ENCODE data around the gene WSCD1.

Gene WSCD1

GRCh38 chr17:6110088-6110487 lies 39.9 kb downstream of the WSCD1 start:
- DNase-seq, result no peak

GRCh38 chr17:6110592-6110991 lies 40.4 kb downstream of the WSCD1 start:
- DNase-seq, result peak; percentile 36

- no peak for DNase-seq
These were observed 50.2 kb downstream of the WSCD1 start for GRCh38 chr17:6120351-6120750.

GRCh38 chr17:6124856-6125255 lies 54.7 kb downstream of the WSCD1 start:
- DNase-seq, result no peak

GRCh38 chr17:6126768-6127167 lies 56.6 kb downstream of the WSCD1 start:
- no peak for DNase-seq

GRCh38 chr17:6134721-6135120 lies 64.5 kb downstream of the WSCD1 start:
- DNase-seq, result no peak

- DNase-seq, result no peak
These were observed 65.1 kb downstream of the WSCD1 start for GRCh38 chr17:6135236-6135635.

GRCh38 chr17:6135996-6136395 lies 65.8 kb downstream of the WSCD1 start:
- no peak for DNase-seq

- no peak for DNase-seq
These were observed 67.7 kb downstream of the WSCD1 start for GRCh38 chr17:6137716-6138502.

GRCh38 chr17:6138761-6139446 lies 68.7 kb downstream of the WSCD1 start:
- DNase-seq, result no peak

- no peak for DNase-seq
These were observed 69.3 kb downstream of the WSCD1 start for GRCh38 chr17:6139447-6139832.

- no peak for DNase-seq
These were observed 70.0 kb downstream of the WSCD1 start for GRCh38 chr17:6140188-6140587.

- DNase-seq, result no peak
These were observed 70.7 kb downstream of the WSCD1 start for GRCh38 chr17:6140728-6141330.

GRCh38 chr17:6142701-6143100 lies 72.5 kb downstream of the WSCD1 start:
- no peak for DNase-seq

GRCh38 chr17:6145946-6146345 lies 75.8 kb downstream of the WSCD1 start:
- DNase-seq, result no peak

GRCh38 chr17:6147042-6147441 lies 76.9 kb downstream of the WSCD1 start:
- DNase-seq, result no peak

GRCh38 chr17:6153375-6153774 lies 83.2 kb downstream of the WSCD1 start:
- no peak for DNase-seq

GRCh38 chr17:6157716-6158115 lies 87.5 kb downstream of the WSCD1 start:
- no peak for DNase-seq

GRCh38 chr17:6159541-6160231 lies 89.5 kb downstream of the WSCD1 start:
- no peak for DNase-seq

- no peak for DNase-seq
These were observed 90.0 kb downstream of the WSCD1 start for GRCh38 chr17:6160232-6160555.

- no peak for DNase-seq
These were observed 91.0 kb downstream of the WSCD1 start for GRCh38 chr17:6160911-6161855.

- DNase-seq, result no peak
These were observed 92.0 kb downstream of the WSCD1 start for GRCh38 chr17:6162216-6162615.

- DNase-seq, result no peak
These were observed 92.7 kb downstream of the WSCD1 start for GRCh38 chr17:6162892-6163291.

All from activated CD4-positive, alpha-beta T cell treated with anti-CD3 and anti-CD28 coated beads, Interleukin-10, Interleukin-2, amounts not matched to agents 100 ng/mL and 50 ng/mL, durations not matched to agents 16 hours and 8 hours (primary cell).